Rectal smooth muscle tissue (tissue), 1 donor: ENCODE data around the gene PTPN14.

Experiments used
- H3K27ac ChIP-seq: one replicate; pipeline ENCODE4 v1.7.0; 2013; ENCODE audit warnings: low read depth, low read length, inconsistent platforms
- H3K27me3 ChIP-seq: one replicate; pipeline ENCODE4 v1.7.0; 2013; ENCODE audit warnings: low read length; ENCODE audit not compliant: control insufficient read depth, insufficient read depth
- H3K36me3 ChIP-seq: one replicate; pipeline ENCODE4 v1.7.0; 2013; ENCODE audit warnings: low read length; ENCODE audit not compliant: control insufficient read depth, insufficient read depth
- H3K4me1 ChIP-seq: one replicate; pipeline ENCODE4 v1.7.0; 2013; ENCODE audit warnings: low read length; ENCODE audit not compliant: control insufficient read depth, insufficient read depth
- H3K4me3 ChIP-seq: one replicate; pipeline ENCODE4 v1.7.0; 2013; ENCODE audit warnings: low read length
- H3K9ac ChIP-seq: one replicate; pipeline ENCODE4 v1.7.0; 2013; ENCODE audit warnings: low read length

The PTPN14 gene

GRCh38 chr1:214461305-214461704 lies 90.1 kb downstream of the PTPN14 start:
- H3K4me1 ChIP-seq: peaks cover 1% of the 10 kb centered on the region
- H3K27ac ChIP-seq: no peak overlapping the region
- no peak overlapping the region for H3K4me3 ChIP-seq
- H3K27me3 ChIP-seq: no peaks in the 10 kb centered on the region
- no peak overlapping the region for H3K9ac ChIP-seq
- H3K36me3 ChIP-seq: no peaks in the 10 kb centered on the region

- no peak overlapping the region for H3K4me3 ChIP-seq
- peaks cover 3% of the 10 kb centered on the region for H3K4me1 ChIP-seq
- H3K9ac ChIP-seq: no peak overlapping the region
- H3K36me3 ChIP-seq: no peaks in the 10 kb centered on the region
- H3K27ac ChIP-seq: no peak overlapping the region
- H3K27me3 ChIP-seq: no peaks in the 10 kb centered on the region
Measured at GRCh38 chr1:214460304-214460916, 91.0 kb downstream of the PTPN14 start.

- H3K4me1 ChIP-seq: peaks cover 3% of the 10 kb centered on the region
- H3K4me3 ChIP-seq: no peak overlapping the region
- H3K27me3 ChIP-seq: no peaks in the 10 kb centered on the region
- H3K9ac ChIP-seq: no peak overlapping the region
- no peaks in the 10 kb centered on the region for H3K36me3 ChIP-seq
- H3K27ac ChIP-seq: no peak overlapping the region
Measured at GRCh38 chr1:214459895-214460294, 91.5 kb downstream of the PTPN14 start.

GRCh38 chr1:214458541-214458940 lies 92.9 kb downstream of the PTPN14 start:
- H3K36me3 ChIP-seq: no peaks in the 10 kb centered on the region
- peaks cover 8% of the 10 kb centered on the region for H3K4me1 ChIP-seq
- H3K9ac ChIP-seq: no peak overlapping the region
- no peaks in the 10 kb centered on the region for H3K27me3 ChIP-seq
- no peak overlapping the region for H3K4me3 ChIP-seq
- H3K27ac ChIP-seq: no peak overlapping the region

GRCh38 chr1:214455971-214456867 lies 95.2 kb downstream of the PTPN14 start:
- Histone ChIP-seq H3K27ac (no peak overlapping the region), H3K4me3 (no peak overlapping the region), H3K36me3 (no peaks in the 10 kb centered on the region), H3K9ac (no peak overlapping the region), H3K27me3 (no peaks in the 10 kb centered on the region), H3K4me1 (peaks cover 8% of the 10 kb centered on the region)

- no peaks in the 10 kb centered on the region for H3K27me3 ChIP-seq
- no peaks in the 10 kb centered on the region for H3K36me3 ChIP-seq
- H3K4me3 ChIP-seq: no peak overlapping the region
- H3K9ac ChIP-seq: no peak overlapping the region
- peaks cover 8% of the 10 kb centered on the region for H3K4me1 ChIP-seq
- no peak overlapping the region for H3K27ac ChIP-seq
Measured at GRCh38 chr1:214455479-214455878, 95.9 kb downstream of the PTPN14 start.

- Histone ChIP-seq H3K4me1 (peaks cover 8% of the 10 kb centered on the region), H3K9ac (no peak overlapping the region), H3K4me3 (no peak overlapping the region), H3K36me3 (no peaks in the 10 kb centered on the region), H3K27ac (no peak overlapping the region), H3K27me3 (no peaks in the 10 kb centered on the region)
Measured at GRCh38 chr1:214454569-214455396, 96.6 kb downstream of the PTPN14 start.

- Histone ChIP-seq H3K36me3 (no peaks in the 10 kb centered on the region), H3K9ac (no peak overlapping the region), H3K27me3 (no peaks in the 10 kb centered on the region), H3K4me3 (no peak overlapping the region), H3K4me1 (peaks cover 8% of the 10 kb centered on the region), H3K27ac (no peak overlapping the region)
Measured at GRCh38 chr1:214453109-214453722, 98.2 kb downstream of the PTPN14 start.

GRCh38 chr1:214452152-214452784 lies 99.1 kb downstream of the PTPN14 start:
- H3K4me1 ChIP-seq: peaks cover 11% of the 10 kb centered on the region
- no peak overlapping the region for H3K27ac ChIP-seq
- H3K4me3 ChIP-seq: no peak overlapping the region
- no peaks in the 10 kb centered on the region for H3K36me3 ChIP-seq
- H3K9ac ChIP-seq: no peak overlapping the region
- no peaks in the 10 kb centered on the region for H3K27me3 ChIP-seq

- Histone ChIP-seq H3K36me3 (no peaks in the 10 kb centered on the region), H3K27ac (no peak overlapping the region), H3K9ac (no peak overlapping the region), H3K4me3 (no peak overlapping the region), H3K4me1 (peaks cover 11% of the 10 kb centered on the region), H3K27me3 (no peaks in the 10 kb centered on the region)
Measured at GRCh38 chr1:214451596-214451995, 99.8 kb downstream of the PTPN14 start.

GRCh38 chr1:214449371-214449770 lies 102.0 kb downstream of the PTPN14 start:
- Histone ChIP-seq H3K27me3 (no peaks in the 10 kb centered on the region), H3K4me3 (no peak overlapping the region)

More at GRCh38 chr1:214449371-214449770, 102.0 kb downstream of the PTPN14 start:
- H3K27ac ChIP-seq: no peak overlapping the region
- H3K36me3 ChIP-seq: no peaks in the 10 kb centered on the region
- H3K4me1 ChIP-seq: peaks cover 18% of the 10 kb centered on the region
- no peak overlapping the region for H3K9ac ChIP-seq
